Sigmoid colon (tissue), 7 donors: ENCODE measurements around the gene CDKN2D. TPM values are rescaled to one million over a fixed set of nuclear protein-coding genes. Genes with fewer than 3 reads are reported as not detected.

ENCODE experiments used
- DNase-seq: peaks from one replicate; pipeline ENCODE4 v3.0.0-alpha.2; 2019
- H3K27ac ChIP-seq, 4 donors: fragments of 200-600 bp; sonication (generic); one replicate each; pipeline ENCODE4 v1.5.1; 2016 to 2019; ENCODE audit warnings: mild to moderate bottlenecking in 1 of 4
- H3K27me3 ChIP-seq, 3 donors: fragments of 200-600 bp; sonication (generic); one replicate each; pipeline ENCODE4 v1.5.1; 2019; ENCODE audit warnings: mild to moderate bottlenecking in 1 of 3
- H3K36me3 ChIP-seq, 4 donors: fragments of 200-600 bp; sonication (generic); one replicate each; pipeline ENCODE4 v1.5.1; 2016 to 2019
- H3K4me1 ChIP-seq, 4 donors: fragments of 200-600 bp; sonication (generic); one replicate each; pipeline ENCODE4 v1.5.1; 2017 to 2019
- H3K4me3 ChIP-seq, 4 donors: fragments of 200-600 bp; sonication (generic); one replicate each; pipeline ENCODE4 v1.5.1; 2017 to 2019; ENCODE audit warnings: mild to moderate bottlenecking in 2 of 4, moderate library complexity in 1 of 4
- H3K9me3 ChIP-seq, 4 donors: fragments of 200-600 bp in 3 of 4; sonication (generic) in 3 of 4; one replicate each; pipeline versions ENCODE4 v1.5.1 to v1.6.1; 2013 to 2019
- CTCF ChIP-seq, 4 experiments: fragments of 450-650 bp in 3 of 4; fragments of 200-600 bp in 1 of 4; IDR thresholded peaks; one replicate each; pipeline ENCODE4 v1.5.1; 2016 to 2019; ENCODE audit warnings: antibody characterized with exemption in 4 of 4, mild to moderate bottlenecking in 3 of 4, moderate library complexity in 2 of 4
- EP300 ChIP-seq, 4 donors: sonication (generic); formaldehyde crosslinking; IDR thresholded peaks; one replicate each; pipeline ENCODE4 v1.6.1; 2017; ENCODE audit warnings: antibody characterized with exemption in 4 of 4
- POLR2A ChIP-seq, 2 donors: fragments of 450-650 bp; IDR thresholded peaks; one replicate each; pipeline ENCODE4 v1.6.1; 2016; ENCODE audit warnings: antibody characterized with exemption in 2 of 2, mild to moderate bottlenecking in 2 of 2, moderate library complexity in 2 of 2
- POLR2AphosphoS5 ChIP-seq, 4 donors: sonication (generic); formaldehyde crosslinking; IDR thresholded peaks; one replicate each; pipeline ENCODE4 v1.6.1; 2017; ENCODE audit warnings: antibody characterized with exemption in 4 of 4
- WGBS, 2 donors: extraction: QIAGEN DNeasy Blood & Tissue Kit; methylation state at CpG; one replicate each; pipeline ENCODE4 v1.1.7; 2013; 5-methylcytosine and 5-hydroxymethylcytosine counted together
- intact Hi-C: fragments of 100-400 bp; cut with DNase I; formaldehyde crosslinking; loops from one replicate; pipeline ENCODE4 v1.15.1; 2023
- polyA plus RNA-seq, 3 donors: library from polyadenylated mRNA; stranded (reverse); fragments of 200-250 nt; gene quantifications; one replicate each; pipeline ENCODE4 v1.2.3, GENCODE V29; 2013
- total RNA-seq, 4 donors: library from RNA; depleted of rRNA; stranded (reverse); fragments of >200 nt; gene quantifications; one replicate each; pipeline ENCODE4 v1.1.0, GENCODE V29; 2016
- donor health status: healthy with polysubstance abuse.
- donor health status: Bipolar disorder and iron deficiency.
- donor health status: healthy.

CDKN2D gene
- total and polyA plus RNA-seq, 7 donors = 7.5 to 28.2 (median 14.9) TPM

- 85 to 90% methylated on average over 5 of the region's 5 CpGs for WGBS, 2 donors
- Histone ChIP-seq H3K27ac (peak overlapping the region in 1 of 4 donors; percentile 2), H3K4me1 (no peaks in the 10 kb centered on the region), H3K4me3 (no peak overlapping the region), H3K9me3 (no peaks in the 10 kb centered on the region), H3K27me3 (no peaks in the 10 kb centered on the region), H3K36me3 (no peaks in the 10 kb centered on the region)
- no peak for TF ChIP-seq POLR2AphosphoS5 (IDR thresholded peaks at IDR 0.05)
- no peak for DNase-seq
- intact Hi-C loops = no loop called here
Measured at GRCh38 chr19:10611907-10612306, 43.1 kb upstream of the CDKN2D start.

- no peak overlapping the region for H3K4me3 ChIP-seq
Measured at GRCh38 chr19:10604460-10604980, 35.7 kb upstream of the CDKN2D start.

GRCh38 chr19:10603873-10604459 is 35.2 kb upstream of the CDKN2D start:
- WGBS, 2 donors = 22 to 23% methylated on average over 9 of the region's 9 CpGs
- H3K4me3 ChIP-seq = peak overlapping the region in 3 of 4 donors; percentile 92 to 99 (median 95)
- no peaks in the 10 kb centered on the region for H3K36me3 ChIP-seq
- intact Hi-C loops = no loop called here
- TF ChIP-seq POLR2A (IDR thresholded peaks at IDR 0.05) (no peak), POLR2AphosphoS5 (IDR thresholded peaks at IDR 0.05) (peak in 1 of 4 donors; percentile 23), EP300 (IDR thresholded peaks at IDR 0.05) (no peak), CTCF (IDR thresholded peaks at IDR 0.05) (no peak)
- peaks cover 0 to 18% (median 13%) of the 10 kb centered on the region in 4 donors for H3K4me1 ChIP-seq
- DNase-seq = no peak
- no peaks in the 10 kb centered on the region for H3K27me3 ChIP-seq
- H3K27ac ChIP-seq = peak overlapping the region; percentile 82 to 92 (median 86)
- no peaks in the 10 kb centered on the region for H3K9me3 ChIP-seq

More at GRCh38 chr19:10604460-10604980, 35.7 kb upstream of the CDKN2D start:
- no peaks in the 10 kb centered on the region for H3K9me3 ChIP-seq
- intact Hi-C loops = no loop called here
- H3K4me1 ChIP-seq = peaks cover 0 to 18% (median 13%) of the 10 kb centered on the region in 4 donors
- no peak for DNase-seq
- WGBS, 2 donors = 49 to 82% methylated on average over 9 of the region's 9 CpGs
- TF ChIP-seq POLR2AphosphoS5 (IDR thresholded peaks at IDR 0.05) = peak in 1 of 4 donors; percentile 15
- no peak for TF ChIP-seq POLR2A (IDR thresholded peaks at IDR 0.05)
- no peak for TF ChIP-seq CTCF (IDR thresholded peaks at IDR 0.05)
- no peak for TF ChIP-seq EP300 (IDR thresholded peaks at IDR 0.05)
- H3K36me3 ChIP-seq = no peaks in the 10 kb centered on the region
- H3K27ac ChIP-seq = peak overlapping the region; percentile 82 to 92 (median 86)
- H3K27me3 ChIP-seq = no peaks in the 10 kb centered on the region

- no peaks in the 10 kb centered on the region for H3K36me3 ChIP-seq
- no peaks in the 10 kb centered on the region for H3K9me3 ChIP-seq
- H3K27ac ChIP-seq = peak overlapping the region; percentile 82 to 92 (median 86)
- peak overlapping the region; percentile 92 to 100 (median 97) for H3K4me3 ChIP-seq
- TF ChIP-seq POLR2A (IDR thresholded peaks at IDR 0.05) (no peak), EP300 (IDR thresholded peaks at IDR 0.05) (no peak), CTCF (IDR thresholded peaks at IDR 0.05) (no peak), POLR2AphosphoS5 (IDR thresholded peaks at IDR 0.05) (no peak)
- DNase-seq = peak; percentile 68
- intact Hi-C loops = no loop called here
- WGBS, 2 donors = 8 to 21% methylated on average over 19 of the region's 19 CpGs
- H3K4me1 ChIP-seq = peaks cover 0 to 18% (median 13%) of the 10 kb centered on the region in 4 donors
- no peaks in the 10 kb centered on the region for H3K27me3 ChIP-seq
Measured at GRCh38 chr19:10603084-10603872, 34.5 kb upstream of the CDKN2D start.
